Memory B cell (primary cell): ENCODE results near the gene MEIS1.

Experiments used
- ATAC-seq: fragments of 150-1000 bp; cut with Tn5 transposase; 2 replicates; pipeline ENCODE4 v1.10.0; 2021; ENCODE audit warnings: low read depth, mild to moderate bottlenecking, moderate library complexity
- DNase-seq, 2 donors: peaks; one replicate each; pipeline ENCODE4 v3.0.0; 2022; ENCODE audit warnings: low spot score in 2 of 2
- H3K27ac Mint-ChIP-seq: one replicate; pipeline ENCODE4 v1.8.0; 2022; ENCODE audit warnings: mild to moderate bottlenecking, moderate library complexity, mixed read lengths
- H3K27me3 Mint-ChIP-seq: one replicate; pipeline ENCODE4 v1.8.0; 2022; ENCODE audit warnings: mixed read lengths
- H3K36me3 Mint-ChIP-seq: one replicate; pipeline ENCODE4 v1.8.0; 2022; ENCODE audit warnings: mild to moderate bottlenecking, mixed read lengths
- H3K4me1 Mint-ChIP-seq: one replicate; pipeline ENCODE4 v1.8.0; 2022; ENCODE audit warnings: mixed read lengths
- H3K4me3 Mint-ChIP-seq: one replicate; pipeline ENCODE4 v1.8.0; 2022; ENCODE audit warnings: mild to moderate bottlenecking, moderate library complexity, mixed read lengths
- H3K9me3 Mint-ChIP-seq: one replicate; pipeline ENCODE4 v1.8.0; 2022; ENCODE audit warnings: mixed read lengths

Gene MEIS1

DNA sequence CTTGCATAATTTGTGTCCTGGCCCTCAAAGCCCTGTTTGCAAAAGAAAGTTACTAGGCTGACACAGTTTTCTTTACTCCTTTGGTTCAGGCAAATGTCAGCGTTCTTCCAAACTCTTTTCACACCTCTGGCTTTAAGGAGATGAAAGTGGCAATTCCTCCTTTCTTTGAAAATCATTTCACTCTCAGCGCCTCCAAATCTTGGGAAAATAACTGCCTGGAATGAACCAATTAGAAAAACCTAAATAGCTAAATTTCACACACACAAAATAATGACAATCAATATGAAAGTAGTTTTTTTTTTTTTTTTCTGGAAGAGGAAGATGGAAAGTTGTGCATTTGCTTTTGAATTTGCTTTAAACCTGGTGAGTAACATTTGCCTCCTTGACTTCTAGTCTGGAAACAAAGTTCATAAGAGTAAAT, 1.7 kb downstream of the MEIS1 start:
- DNase-seq (no peak), ATAC-seq (no peak)
- no peak overlapping the region for H3K4me3 Mint-ChIP-seq
- H3K27ac Mint-ChIP-seq: no peak overlapping the region
- H3K4me1 Mint-ChIP-seq: peaks cover 17% of the 10 kb centered on the region
- peaks cover 33% of the 10 kb centered on the region for H3K27me3 Mint-ChIP-seq
- no peaks in the 10 kb centered on the region for H3K36me3 Mint-ChIP-seq
- no peaks in the 10 kb centered on the region for H3K9me3 Mint-ChIP-seq

DNA sequence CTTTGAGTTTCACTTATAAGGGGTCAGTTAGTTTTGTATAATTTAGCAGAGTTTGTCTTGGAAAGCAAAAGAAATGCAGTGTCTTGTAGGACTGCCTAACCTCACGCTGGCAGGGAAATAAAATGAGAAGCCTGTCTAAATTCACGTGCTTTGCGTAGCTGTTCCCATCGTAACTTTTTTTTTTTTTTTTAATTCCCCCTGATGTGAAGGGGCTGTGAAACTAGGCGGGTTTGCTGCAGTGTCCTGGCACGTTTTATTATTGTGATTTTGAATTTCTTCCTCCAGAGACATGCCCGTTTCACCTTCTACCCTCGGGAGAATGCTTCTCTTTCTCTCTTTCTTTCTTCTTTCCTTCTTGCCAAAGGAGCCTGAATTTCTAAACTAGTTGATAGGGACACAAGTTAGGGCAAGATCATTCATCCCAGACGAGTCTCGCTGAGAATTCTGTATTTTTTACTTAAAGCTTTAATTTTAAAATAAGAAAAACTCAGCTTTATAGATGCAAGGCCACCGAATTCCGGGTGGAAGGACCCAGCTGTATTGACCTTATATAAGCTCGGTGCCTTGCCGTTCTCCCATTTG, 2.3 kb downstream of the MEIS1 start:
- no peak overlapping the region for H3K27ac Mint-ChIP-seq
- ATAC-seq (no peak), DNase-seq (no peak)
- H3K9me3 Mint-ChIP-seq: no peaks in the 10 kb centered on the region
- H3K4me3 Mint-ChIP-seq: no peak overlapping the region
- no peaks in the 10 kb centered on the region for H3K36me3 Mint-ChIP-seq
- H3K27me3 Mint-ChIP-seq: peaks cover 36% of the 10 kb centered on the region
- H3K4me1 Mint-ChIP-seq: peaks cover 17% of the 10 kb centered on the region

DNA sequence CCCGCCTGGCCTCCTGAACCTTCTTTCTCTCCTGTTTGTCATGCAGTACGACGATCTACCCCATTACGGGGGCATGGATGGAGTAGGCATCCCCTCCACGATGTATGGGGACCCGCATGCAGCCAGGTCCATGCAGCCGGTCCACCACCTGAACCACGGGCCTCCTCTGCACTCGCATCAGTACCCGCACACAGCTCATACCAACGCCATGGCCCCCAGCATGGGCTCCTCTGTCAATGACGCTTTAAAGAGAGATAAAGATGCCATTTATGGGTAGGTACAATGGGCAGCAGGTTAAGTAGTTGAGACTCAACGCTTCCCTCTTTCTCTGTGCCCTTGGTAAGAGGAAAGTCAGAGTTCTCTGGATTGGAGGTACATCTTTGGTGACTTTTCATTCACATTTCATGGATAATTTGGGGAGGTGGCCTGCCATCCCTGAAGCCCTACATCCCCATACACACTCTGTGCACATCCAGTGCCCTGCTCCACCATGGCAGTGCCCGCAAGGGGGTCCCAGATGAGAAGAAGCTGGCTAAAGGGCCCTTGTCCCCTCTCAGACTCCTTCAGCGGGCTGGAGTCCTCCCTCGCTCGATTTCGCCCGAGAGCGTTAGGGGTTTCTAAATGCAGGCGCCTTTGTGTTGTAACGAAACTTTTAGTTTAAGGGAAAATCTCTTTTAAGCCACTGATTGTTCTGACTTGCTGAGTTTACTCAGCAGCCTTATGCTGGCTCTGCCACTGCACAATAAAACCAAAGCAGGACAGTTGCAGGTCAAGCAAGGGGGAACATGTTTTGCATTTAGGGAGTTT, 3.0 kb downstream of the MEIS1 start:
- no peak for ATAC-seq
- Mint-ChIP-seq H3K4me1 (peaks cover 12% of the 10 kb centered on the region), H3K4me3 (no peak overlapping the region), H3K27me3 (peaks cover 32% of the 10 kb centered on the region), H3K27ac (no peak overlapping the region), H3K36me3 (no peaks in the 10 kb centered on the region), H3K9me3 (no peaks in the 10 kb centered on the region)
- DNase-seq: no peak

- peaks cover 32% of the 10 kb centered on the region for H3K27me3 Mint-ChIP-seq
- peaks cover 12% of the 10 kb centered on the region for H3K4me1 Mint-ChIP-seq
These were observed 3.5 kb downstream of the MEIS1 start for GRCh38 chr2:66438498-66438833.

GRCh38 chr2:66438891-66439811, 4.2 kb downstream of the MEIS1 start:
- Mint-ChIP-seq H3K27ac (no peak overlapping the region), H3K27me3 (peaks cover 36% of the 10 kb centered on the region), H3K4me3 (no peak overlapping the region), H3K9me3 (no peaks in the 10 kb centered on the region), H3K4me1 (peaks cover 9% of the 10 kb centered on the region), H3K36me3 (no peaks in the 10 kb centered on the region)
- ATAC-seq: no peak
- no peak for DNase-seq

More at GRCh38 chr2:66438498-66438833, 3.5 kb downstream of the MEIS1 start:
- Mint-ChIP-seq H3K4me3 (no peak overlapping the region), H3K36me3 (no peaks in the 10 kb centered on the region), H3K27ac (no peak overlapping the region), H3K9me3 (no peaks in the 10 kb centered on the region)
- DNase-seq (no peak), ATAC-seq (no peak)

DNA sequence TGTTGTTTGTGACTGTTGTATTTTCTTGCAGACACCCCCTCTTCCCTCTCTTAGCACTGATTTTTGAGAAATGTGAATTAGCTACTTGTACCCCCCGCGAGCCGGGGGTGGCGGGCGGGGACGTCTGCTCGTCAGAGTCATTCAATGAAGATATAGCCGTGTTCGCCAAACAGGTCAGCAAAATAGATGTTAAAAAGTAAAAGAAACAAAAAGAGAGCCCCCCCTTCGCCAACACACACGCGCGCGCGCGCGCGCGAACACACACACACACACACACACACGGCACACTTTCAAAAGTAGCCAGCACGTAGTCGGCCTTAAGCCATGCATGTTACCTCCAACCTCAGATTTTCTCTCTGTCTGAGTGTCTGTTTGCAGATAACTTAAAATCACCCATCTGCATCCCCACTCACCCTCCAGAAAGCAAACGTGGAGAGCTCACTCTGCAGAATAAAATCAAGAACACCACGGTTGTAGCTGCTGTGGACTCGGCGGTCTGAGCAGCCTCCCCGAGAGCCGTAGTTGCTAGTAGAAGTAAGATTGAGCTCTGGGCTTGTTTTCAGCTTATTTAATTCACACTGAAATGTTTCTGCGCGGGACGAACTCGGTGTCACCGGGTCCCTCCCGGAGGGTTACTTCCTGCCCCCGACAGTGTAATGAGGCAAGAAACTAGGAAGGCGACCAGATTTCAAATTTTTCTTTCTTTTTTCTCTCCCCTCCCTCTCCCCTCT, 5.1 kb downstream of the MEIS1 start:
- no peak overlapping the region for H3K27ac Mint-ChIP-seq
- H3K27me3 Mint-ChIP-seq: peaks cover 31% of the 10 kb centered on the region
- no peak overlapping the region for H3K4me3 Mint-ChIP-seq
- H3K4me1 Mint-ChIP-seq: peaks cover 3% of the 10 kb centered on the region
- no peaks in the 10 kb centered on the region for H3K36me3 Mint-ChIP-seq
- DNase-seq (no peak), ATAC-seq (no peak)
- no peaks in the 10 kb centered on the region for H3K9me3 Mint-ChIP-seq

DNA sequence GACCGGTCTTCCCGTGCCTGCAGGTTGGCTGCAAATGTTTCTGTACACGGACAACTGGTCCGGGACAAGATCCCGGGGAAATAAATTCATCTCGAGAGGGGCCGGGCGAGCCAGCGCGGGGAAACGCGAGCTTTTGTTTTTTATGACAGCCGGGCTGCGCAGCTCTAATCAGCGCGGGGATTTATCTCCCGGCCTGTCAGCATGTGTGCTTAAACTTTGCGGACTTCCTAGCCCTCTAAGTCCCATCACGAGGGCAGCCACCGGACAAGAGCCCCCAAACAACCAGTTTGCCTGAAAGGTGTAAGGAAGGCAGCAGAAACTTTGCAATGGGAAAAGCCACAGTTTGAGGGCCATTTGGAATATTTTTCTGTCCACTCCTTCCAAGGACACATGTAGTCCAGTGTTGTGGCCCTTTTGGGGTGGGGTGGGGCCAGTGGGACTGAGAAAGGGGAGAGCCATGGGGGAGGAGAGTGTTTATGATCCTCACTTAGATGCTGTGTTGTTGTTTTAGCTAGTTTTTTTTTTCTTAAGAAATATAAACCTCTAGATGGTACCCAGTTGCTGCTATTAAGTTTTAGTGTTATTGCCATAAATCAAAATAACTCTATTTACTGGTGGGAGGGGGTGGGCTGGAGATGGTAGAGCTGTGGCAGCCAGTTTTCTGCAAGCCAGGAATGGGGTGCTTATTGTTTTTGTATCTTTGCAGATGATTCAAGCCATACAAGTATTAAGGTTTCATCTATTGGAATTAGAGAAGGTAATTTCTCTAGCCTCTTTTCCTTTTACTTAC, 6.0 kb downstream of the MEIS1 start:
- Mint-ChIP-seq H3K4me1 (no peaks in the 10 kb centered on the region), H3K9me3 (no peaks in the 10 kb centered on the region), H3K27me3 (peaks cover 28% of the 10 kb centered on the region), H3K36me3 (no peaks in the 10 kb centered on the region), H3K27ac (no peak overlapping the region), H3K4me3 (no peak overlapping the region)
- DNase-seq (no peak), ATAC-seq (no peak)

- ATAC-seq: no peak
These were observed 6.8 kb downstream of the MEIS1 start for GRCh38 chr2:66441581-66442320.

GRCh38 chr2:66442516-66443185, 7.7 kb downstream of the MEIS1 start:
- DNase-seq: no peak
- Mint-ChIP-seq H3K27ac (no peak overlapping the region), H3K4me1 (no peaks in the 10 kb centered on the region), H3K36me3 (no peaks in the 10 kb centered on the region), H3K27me3 (peaks cover 24% of the 10 kb centered on the region), H3K4me3 (no peak overlapping the region), H3K9me3 (no peaks in the 10 kb centered on the region)
- no peak for ATAC-seq

More at GRCh38 chr2:66441581-66442320, 6.8 kb downstream of the MEIS1 start:
- H3K4me3 Mint-ChIP-seq: no peak overlapping the region
- H3K4me1 Mint-ChIP-seq: no peaks in the 10 kb centered on the region
- no peaks in the 10 kb centered on the region for H3K9me3 Mint-ChIP-seq
- DNase-seq: no peak
- H3K27me3 Mint-ChIP-seq: peaks cover 27% of the 10 kb centered on the region
- no peak overlapping the region for H3K27ac Mint-ChIP-seq
- no peaks in the 10 kb centered on the region for H3K36me3 Mint-ChIP-seq

DNA sequence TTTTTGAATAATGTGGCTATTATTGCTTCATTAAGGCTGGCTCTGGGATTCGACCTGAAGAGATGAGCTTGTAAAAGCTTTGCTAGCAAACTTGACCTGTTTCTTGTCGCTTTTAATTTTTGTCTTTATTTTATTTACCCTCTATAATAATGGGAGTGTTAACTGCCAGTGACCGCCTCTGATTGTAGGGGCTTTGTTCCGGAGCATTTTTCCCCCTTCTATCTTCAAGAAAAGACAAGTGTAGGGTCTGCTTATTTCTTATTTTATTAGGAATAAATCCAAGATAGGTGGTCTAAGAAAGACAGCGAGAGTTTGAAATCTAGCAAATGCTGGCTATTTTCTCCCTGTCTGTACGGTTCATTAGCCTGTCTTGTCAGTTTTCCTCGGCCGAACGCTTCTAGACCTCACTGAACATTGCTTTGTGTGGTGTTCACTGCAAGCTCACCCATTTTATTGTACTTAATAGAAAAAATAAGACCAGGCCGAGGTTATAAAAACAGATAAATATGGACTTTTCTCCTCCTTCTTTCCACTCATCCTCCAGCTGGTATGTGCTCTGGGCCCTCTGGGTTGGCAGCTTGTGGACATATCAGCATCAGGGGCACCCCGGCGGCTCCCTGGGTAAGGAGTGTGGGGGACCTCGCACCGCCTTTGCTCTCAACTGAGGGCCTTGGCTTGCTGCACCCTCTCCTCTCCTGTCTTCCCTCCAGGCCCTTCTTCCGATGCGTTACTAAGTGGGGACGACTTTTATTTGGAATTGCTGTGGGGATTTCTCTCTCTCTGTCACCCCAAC, 8.5 kb downstream of the MEIS1 start:
- Mint-ChIP-seq H3K36me3 (no peaks in the 10 kb centered on the region), H3K4me1 (no peaks in the 10 kb centered on the region), H3K9me3 (no peaks in the 10 kb centered on the region), H3K4me3 (no peak overlapping the region), H3K27ac (no peak overlapping the region), H3K27me3 (peaks cover 25% of the 10 kb centered on the region)
- ATAC-seq (no peak), DNase-seq (no peak)

DNA sequence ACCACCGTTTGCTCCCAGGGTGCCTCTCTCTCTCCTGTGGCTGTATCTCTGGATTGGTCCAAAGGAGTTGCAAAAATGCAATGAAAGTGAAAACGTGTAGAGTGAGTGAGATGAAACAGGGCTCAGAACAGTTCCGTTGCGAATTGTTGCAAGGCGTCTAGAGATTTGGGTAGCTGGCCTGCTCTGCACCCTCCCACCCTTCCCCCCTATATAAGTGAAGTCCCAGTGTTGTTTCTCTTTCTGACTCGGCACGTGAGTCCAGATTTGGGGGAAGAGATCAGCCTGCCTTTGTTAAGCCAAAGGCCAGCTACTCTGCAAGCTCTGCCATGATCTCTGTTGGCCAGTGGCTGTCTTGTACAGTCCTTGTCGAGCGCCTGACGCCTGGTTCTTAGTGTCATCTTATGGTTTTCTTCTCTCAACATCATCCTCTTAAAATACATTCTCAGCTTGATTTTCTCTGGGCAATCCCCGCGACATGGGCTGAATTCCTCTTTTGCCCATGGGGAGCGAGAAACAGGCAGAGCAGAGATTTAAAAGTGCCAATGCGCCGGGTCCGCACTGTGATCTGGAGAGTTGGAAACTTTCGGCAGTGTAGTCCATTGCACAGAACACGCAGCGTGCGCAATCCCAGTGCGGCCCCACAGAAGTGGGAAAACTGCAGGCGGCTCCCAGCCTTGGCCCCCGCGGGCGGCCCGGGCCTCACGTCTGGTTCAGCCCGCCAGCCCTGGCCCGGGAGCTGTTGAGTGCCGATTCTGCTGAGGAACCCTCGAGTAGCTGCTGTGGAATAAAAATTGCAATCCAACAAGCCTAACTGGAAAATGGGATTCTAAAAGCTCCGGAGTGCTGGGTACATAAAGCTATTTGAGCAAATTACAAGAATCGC, 9.3 kb downstream of the MEIS1 start:
- DNase-seq: no peak
- peaks cover 25% of the 10 kb centered on the region for H3K27me3 Mint-ChIP-seq
- no peak overlapping the region for H3K4me3 Mint-ChIP-seq
- H3K4me1 Mint-ChIP-seq: no peaks in the 10 kb centered on the region
- no peak overlapping the region for H3K27ac Mint-ChIP-seq
- H3K36me3 Mint-ChIP-seq: no peaks in the 10 kb centered on the region
- no peaks in the 10 kb centered on the region for H3K9me3 Mint-ChIP-seq
- no peak for ATAC-seq
